Right cardiac atrium (tissue), 5 donors: Measurements from ENCODE around the gene OR9Q1. TPM values are rescaled to one million over a fixed set of nuclear protein-coding genes. Genes with fewer than 3 reads are reported as not detected.

Source experiments
- ATAC-seq, 2 donors: fragments of 200-7000 bp; cut with Tn5 transposase; one replicate each; pipeline versions ENCODE4 v1.8.0 to v1.9.1; 2020; ENCODE audit warnings: moderate library complexity in 2 of 2, mild to moderate bottlenecking in 1 of 2
- DNase-seq, 3 donors: peaks; one replicate each; pipeline ENCODE4 v3.0.0-alpha.2; 2020
- H3K27ac ChIP-seq: one replicate; pipeline ENCODE4 v1.5.1; 2013; ENCODE audit warnings: mild to moderate bottlenecking, low read length, control low read depth, moderate library complexity
- H3K27me3 ChIP-seq: one replicate; pipeline ENCODE4 v1.6.1; 2013; ENCODE audit not compliant: control insufficient read depth, insufficient read depth
- H3K4me1 ChIP-seq: one replicate; pipeline ENCODE4 v1.6.1; 2013; ENCODE audit warnings: low read length; ENCODE audit not compliant: control insufficient read depth, insufficient read depth
- H3K4me3 ChIP-seq: one replicate; pipeline ENCODE4 v1.5.1; 2013; ENCODE audit warnings: low read length, control low read depth
- H3K9me3 ChIP-seq: one replicate; pipeline ENCODE4 v1.6.1; 2013; ENCODE audit warnings: low read length; ENCODE audit not compliant: control insufficient read depth
- WGBS: extraction: QIAGEN DNeasy Blood & Tissue Kit; methylation state at CpG from one replicate; pipeline ENCODE4 v1.1.7; 2013; 5-methylcytosine and 5-hydroxymethylcytosine counted together
- intact Hi-C, 4 donors: fragments of 100-400 bp; cut with DNase I; formaldehyde crosslinking; loops; one replicate each; pipeline versions ENCODE4 v1.11.0 to v1.14.0; 2022 to 2023
- polyA plus RNA-seq: library from polyadenylated mRNA; stranded (reverse); fragments of 200-250 nt; gene quantifications from one replicate; pipeline ENCODE4 v1.2.3, GENCODE V29; 2013
- total RNA-seq, 4 donors: library from RNA; stranded (reverse); fragmentation: NEBNext Ultra II Directional; extraction: Animal tissue kit (Norgen Biotek cat#: 25700); gene quantifications; one replicate each; pipeline ENCODE4 v1.2.1, GENCODE V29; 2021
- donor health status: healthy with polysubstance abuse.
- donor health status: DM: no; HTN: yes; CAD: no.
- donor health status: DM: no; HTN: no; CAD: no.
- donor health status: DM: no; HTN: yes; CAD: no; lungs with severe emphysema.
- donor health status: DM: yes; HTN: yes; CAD: no.

Gene OR9Q1
- total and polyA plus RNA-seq, 5 donors, result not detected

- H3K9me3 ChIP-seq, result no peaks in the 10 kb centered on the region
- no peak overlapping the region for H3K27ac ChIP-seq
- H3K4me3 ChIP-seq, result no peak overlapping the region
- DNase-seq (no peak), ATAC-seq (no peak)
- 86% methylated on average over 2 of the region's 2 CpGs for WGBS
- intact Hi-C loops, result no loop called here
- no peaks in the 10 kb centered on the region for H3K27me3 ChIP-seq
- no peaks in the 10 kb centered on the region for H3K4me1 ChIP-seq
Measured at GRCh38 chr11:58034471-58034870, 10.8 kb downstream of the OR9Q1 start.

- H3K4me3 ChIP-seq, result no peak overlapping the region
- no peak for ATAC-seq
- intact Hi-C loops, result no loop called here
Measured at GRCh38 chr11:58039589-58039988, 15.9 kb downstream of the OR9Q1 start.

GRCh38 chr11:58043379-58043778 lies 19.7 kb downstream of the OR9Q1 start:
- H3K9me3 ChIP-seq, result no peaks in the 10 kb centered on the region
- no peaks in the 10 kb centered on the region for H3K27me3 ChIP-seq
- H3K27ac ChIP-seq, result no peak overlapping the region
- intact Hi-C loops, result no loop called here
- DNase-seq (no peak), ATAC-seq (no peak)
- no peak overlapping the region for H3K4me3 ChIP-seq
- H3K4me1 ChIP-seq, result no peaks in the 10 kb centered on the region
- WGBS, result 78% methylated on average over 2 of the region's 2 CpGs

More at GRCh38 chr11:58039589-58039988, 15.9 kb downstream of the OR9Q1 start:
- H3K27ac ChIP-seq, result no peak overlapping the region
- no peaks in the 10 kb centered on the region for H3K4me1 ChIP-seq
- no peaks in the 10 kb centered on the region for H3K27me3 ChIP-seq
- no peak for DNase-seq
- H3K9me3 ChIP-seq, result no peaks in the 10 kb centered on the region

- no peaks in the 10 kb centered on the region for H3K27me3 ChIP-seq
- no peak overlapping the region for H3K27ac ChIP-seq
- 50% methylated on average over 3 of the region's 3 CpGs for WGBS
- H3K4me3 ChIP-seq, result no peak overlapping the region
- H3K9me3 ChIP-seq, result no peaks in the 10 kb centered on the region
- no peak for ATAC-seq
- intact Hi-C loops, result no loop called here
- H3K4me1 ChIP-seq, result no peaks in the 10 kb centered on the region
- DNase-seq, result no peak
Measured at GRCh38 chr11:58046231-58046630, 22.6 kb downstream of the OR9Q1 start.

GRCh38 chr11:58047818-58048217 lies 24.1 kb downstream of the OR9Q1 start:
- H3K4me3 ChIP-seq, result no peak overlapping the region
- H3K27me3 ChIP-seq, result no peaks in the 10 kb centered on the region
- no peak overlapping the region for H3K27ac ChIP-seq
- no peaks in the 10 kb centered on the region for H3K9me3 ChIP-seq
- WGBS, result 78% methylated on average over 3 of the region's 3 CpGs
- DNase-seq (no peak), ATAC-seq (no peak)
- H3K4me1 ChIP-seq, result no peaks in the 10 kb centered on the region
- intact Hi-C loops, result no loop called here

GRCh38 chr11:58055806-58056401 lies 32.2 kb downstream of the OR9Q1 start:
- DNase-seq, result no peak
- peaks cover 5% of the 10 kb centered on the region for H3K4me1 ChIP-seq
- H3K27me3 ChIP-seq, result no peaks in the 10 kb centered on the region
- no peak overlapping the region for H3K27ac ChIP-seq
- no peak overlapping the region for H3K4me3 ChIP-seq
- intact Hi-C loops, result no loop called here
- 93% methylated on average over 1 of the region's 1 CpG for WGBS
- H3K9me3 ChIP-seq, result no peaks in the 10 kb centered on the region
- ATAC-seq, result no peak

GRCh38 chr11:58057481-58057880 lies 33.8 kb downstream of the OR9Q1 start:
- intact Hi-C loops, result no loop called here
- H3K27ac ChIP-seq, result no peak overlapping the region
- WGBS, result 84% methylated on average over 3 of the region's 3 CpGs
- ATAC-seq, result no peak
- H3K4me1 ChIP-seq, result peaks cover 5% of the 10 kb centered on the region
- no peaks in the 10 kb centered on the region for H3K9me3 ChIP-seq
- DNase-seq, result no peak
- no peak overlapping the region for H3K4me3 ChIP-seq
- no peaks in the 10 kb centered on the region for H3K27me3 ChIP-seq

GRCh38 chr11:58058276-58059006 lies 34.8 kb downstream of the OR9Q1 start:
- no peaks in the 10 kb centered on the region for H3K27me3 ChIP-seq
- H3K9me3 ChIP-seq, result no peaks in the 10 kb centered on the region
- intact Hi-C loops, result no loop called here
- H3K27ac ChIP-seq, result peak overlapping the region; percentile 57
- ATAC-seq, result peak in 1 of 2 donors; percentile 52
- 55% methylated on average over 13 of the region's 13 CpGs for WGBS
- DNase-seq, result peak; percentile 14 to 65 (median 43)
- peaks cover 5% of the 10 kb centered on the region for H3K4me1 ChIP-seq
- no peak overlapping the region for H3K4me3 ChIP-seq

- Histone ChIP-seq H3K4me3 (no peak overlapping the region), H3K9me3 (no peaks in the 10 kb centered on the region), H3K27ac (no peak overlapping the region), H3K4me1 (peaks cover 5% of the 10 kb centered on the region), H3K27me3 (no peaks in the 10 kb centered on the region)
- peak; percentile 78 to 87 for ATAC-seq
- intact Hi-C loops, result no loop called here
- 34% methylated on average over 4 of the region's 4 CpGs for WGBS
- DNase-seq, result no peak
Measured at GRCh38 chr11:58059007-58059350, 35.3 kb downstream of the OR9Q1 start.

GRCh38 chr11:58060535-58060934 lies 36.9 kb downstream of the OR9Q1 start:
- Histone ChIP-seq H3K4me1 (peaks cover 5% of the 10 kb centered on the region), H3K27me3 (no peaks in the 10 kb centered on the region), H3K4me3 (no peak overlapping the region), H3K9me3 (no peaks in the 10 kb centered on the region), H3K27ac (no peak overlapping the region)
- intact Hi-C loops, result no loop called here
- DNase-seq (no peak), ATAC-seq (no peak)
- 89% methylated on average over 3 of the region's 3 CpGs for WGBS

- DNase-seq (no peak), ATAC-seq (no peak)
- H3K4me3 ChIP-seq, result no peak overlapping the region
- no peaks in the 10 kb centered on the region for H3K27me3 ChIP-seq
- H3K4me1 ChIP-seq, result peaks cover 5% of the 10 kb centered on the region
- intact Hi-C loops, result no loop called here
- WGBS, result 68% methylated on average over 6 of the region's 6 CpGs
- no peak overlapping the region for H3K27ac ChIP-seq
- H3K9me3 ChIP-seq, result no peaks in the 10 kb centered on the region
Measured at GRCh38 chr11:58060939-58061672, 37.4 kb downstream of the OR9Q1 start.
